RCC 7860 (cell line): Measurements from ENCODE around the gene STXBP3.
"Not testable (repeated sequence)": the region's sequence is repeated elsewhere in the genome, so short reads cannot be mapped to it uniquely, and the experiment has no call there.

Source experiments
- DNase-seq: peaks from one replicate; pipeline ENCODE4 v3.0.0-alpha.2; 2015; ENCODE audit warnings: low spot score
- FAIRE-seq: peaks from 2 replicates; lab custom pipeline; 2012; peaks lifted over from hg19 to GRCh38; lab: Jason Lieb, UNC

The STXBP3 gene

GRCh38 chr1:108746382-108747170, at the start of gene STXBP3:
Gene STXBP3 (plus strand): TSS chr1:108746674. CDS start chr1:108746738, 64 bp downstream.
- FAIRE-seq (peak; percentile 86), DNase-seq (peak; percentile 94)

DNA sequence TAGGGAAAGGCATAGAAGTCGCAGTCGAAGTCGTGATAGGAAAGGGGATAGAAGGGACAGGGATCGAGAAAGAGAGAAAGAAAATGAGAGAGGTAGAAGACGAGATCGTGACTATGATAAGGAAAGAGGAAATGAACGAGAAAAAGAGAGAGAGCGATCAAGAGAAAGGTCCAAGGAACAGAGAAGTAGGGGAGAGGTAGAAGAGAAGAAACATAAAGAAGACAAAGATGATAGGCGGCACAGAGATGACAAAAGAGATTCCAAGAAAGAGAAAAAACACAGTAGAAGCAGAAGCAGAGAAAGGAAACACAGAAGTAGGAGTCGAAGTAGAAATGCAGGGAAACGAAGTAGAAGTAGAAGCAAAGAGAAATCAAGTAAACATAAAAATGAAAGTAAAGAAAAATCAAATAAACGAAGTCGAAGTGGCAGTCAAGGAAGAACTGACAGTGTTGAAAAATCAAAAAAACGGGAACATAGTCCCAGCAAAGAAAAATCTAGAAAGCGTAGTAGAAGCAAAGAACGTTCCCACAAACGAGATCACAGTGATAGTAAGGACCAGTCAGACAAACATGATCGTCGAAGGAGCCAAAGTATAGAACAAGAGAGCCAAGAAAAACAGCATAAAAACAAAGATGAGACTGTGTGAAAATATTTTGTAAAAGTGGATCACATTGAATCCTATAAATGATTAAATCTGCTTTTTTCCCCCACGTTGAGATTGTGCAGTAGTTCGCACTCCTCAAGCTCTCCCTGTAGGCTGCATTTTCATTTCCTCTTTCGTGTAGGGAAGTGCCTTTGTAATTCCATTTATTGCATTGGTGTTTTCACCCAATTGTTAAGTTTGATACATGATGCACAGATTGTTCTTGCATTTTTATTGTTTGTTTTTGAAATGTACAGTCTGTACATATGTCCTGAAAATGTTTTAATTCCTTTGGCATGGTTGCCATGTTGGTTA, 46.8 kb upstream of the STXBP3 start:
- FAIRE-seq (no peak), DNase-seq (no peak)

GRCh38 chr1:108701176-108701849, 45.2 kb upstream of the STXBP3 start:
- DNase-seq (no peak), FAIRE-seq (no peak)

DNA sequence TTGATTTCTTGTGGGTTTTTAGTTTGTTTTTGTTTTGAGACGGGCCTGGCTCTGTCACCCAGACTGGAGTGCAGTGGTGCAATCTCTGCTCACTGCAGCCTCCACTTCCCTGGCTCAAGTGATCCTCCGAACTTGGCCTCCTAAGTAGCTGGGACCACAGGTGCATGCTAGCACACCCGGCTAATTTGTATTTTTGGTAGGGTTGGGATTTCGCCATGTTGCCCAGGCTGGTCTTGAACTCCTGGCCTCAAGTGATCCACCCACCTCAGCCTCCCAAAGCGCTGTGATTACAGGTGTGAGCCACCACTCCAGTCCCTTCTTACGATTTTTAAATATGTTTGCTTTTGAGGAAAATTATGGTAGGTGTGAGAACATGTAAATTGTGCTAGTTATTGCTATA, 44.4 kb upstream of the STXBP3 start:
- not testable (repeated sequence) for FAIRE-seq, DNase-seq

DNA sequence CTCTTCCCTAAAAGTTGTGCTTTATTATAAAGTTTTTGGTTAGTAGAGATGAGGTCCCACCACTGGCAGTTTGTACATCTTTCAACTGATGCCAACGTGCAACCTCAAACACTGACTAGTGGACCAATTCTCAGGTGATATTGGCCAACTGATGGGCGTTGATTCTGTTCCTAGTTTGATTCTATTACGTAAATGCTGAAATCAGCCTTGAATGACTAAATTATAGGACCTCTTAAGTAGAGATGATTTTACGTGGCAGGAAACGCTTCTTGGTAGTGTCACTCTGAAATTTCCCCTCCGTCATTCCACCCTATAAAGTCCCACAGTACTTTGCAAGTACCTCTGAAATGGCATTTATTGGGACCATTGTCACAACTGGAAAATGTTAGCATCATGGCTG, 42.5 kb upstream of the STXBP3 start:
- FAIRE-seq (no peak), DNase-seq (no peak)

DNA sequence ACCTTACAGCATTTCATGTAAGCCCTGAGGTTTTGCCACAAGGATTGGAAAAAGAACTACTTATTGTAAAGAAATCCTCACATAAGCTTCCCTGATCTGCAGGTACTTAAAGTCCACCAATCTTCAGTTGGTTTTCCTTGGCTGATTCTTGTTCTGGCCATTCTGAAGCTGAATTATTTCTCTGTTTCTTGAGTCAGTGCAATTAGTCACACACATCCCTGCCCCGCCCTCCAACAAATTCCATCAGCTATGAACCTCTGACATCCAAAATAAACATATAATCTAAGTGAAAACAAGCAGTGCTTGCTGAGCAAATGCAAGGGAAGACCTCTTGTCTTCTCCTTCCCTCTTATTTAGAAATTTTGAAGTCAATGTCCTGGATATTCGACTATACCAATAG, 42.0 kb upstream of the STXBP3 start:
- FAIRE-seq (no peak), DNase-seq (peak; percentile 36)

GRCh38 chr1:108706643-108707042, 39.8 kb upstream of the STXBP3 start:
- FAIRE-seq = no peak

DNA sequence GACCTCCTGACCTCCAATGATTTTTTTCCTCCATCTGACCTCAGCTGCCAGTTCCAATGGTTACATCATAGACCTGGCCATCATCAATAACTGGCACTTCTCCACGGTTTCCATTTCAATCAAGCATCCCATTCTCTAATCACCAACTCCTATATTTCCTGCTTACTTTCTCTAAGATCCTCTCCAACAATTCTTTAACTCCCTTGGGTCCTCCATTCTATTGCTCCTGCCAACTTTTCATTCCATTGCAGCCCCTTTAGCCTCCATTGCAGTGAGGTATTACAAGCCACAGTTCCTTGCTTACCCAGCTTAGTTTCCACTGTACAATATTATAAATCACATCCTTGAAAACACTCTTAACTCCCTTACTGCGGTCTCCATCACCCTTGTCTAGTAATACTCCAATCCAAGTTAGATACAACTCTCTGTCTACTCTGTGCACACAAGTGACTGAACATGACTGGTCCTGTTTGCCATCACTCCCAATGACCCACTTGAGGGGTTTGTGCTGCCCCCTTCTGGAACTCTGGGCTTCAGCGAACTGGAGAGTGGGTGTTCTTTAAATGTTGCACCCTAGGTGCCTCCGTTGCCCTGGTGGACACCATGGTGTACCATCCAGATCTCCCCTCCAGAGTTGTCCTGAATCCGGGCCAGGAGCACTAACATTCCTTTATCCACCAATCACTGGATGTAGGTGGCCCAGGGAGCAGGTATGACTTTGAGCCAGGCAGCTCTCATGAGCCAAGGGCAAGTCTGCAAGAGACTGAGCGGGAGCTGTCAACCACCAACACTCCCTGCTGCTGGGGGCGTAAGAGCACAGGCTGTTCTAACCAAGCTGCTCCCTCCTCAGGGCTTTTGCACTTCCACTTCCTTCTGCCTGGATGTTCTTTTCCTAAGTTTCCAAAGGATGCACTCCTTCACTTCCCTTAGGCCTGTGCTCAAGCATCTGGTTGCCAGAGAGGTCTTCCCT, 37.5 kb upstream of the STXBP3 start:
- DNase-seq = no peak
- FAIRE-seq = no peak

More at GRCh38 chr1:108706643-108707042, 39.8 kb upstream of the STXBP3 start:
- no peak for DNase-seq

DNA sequence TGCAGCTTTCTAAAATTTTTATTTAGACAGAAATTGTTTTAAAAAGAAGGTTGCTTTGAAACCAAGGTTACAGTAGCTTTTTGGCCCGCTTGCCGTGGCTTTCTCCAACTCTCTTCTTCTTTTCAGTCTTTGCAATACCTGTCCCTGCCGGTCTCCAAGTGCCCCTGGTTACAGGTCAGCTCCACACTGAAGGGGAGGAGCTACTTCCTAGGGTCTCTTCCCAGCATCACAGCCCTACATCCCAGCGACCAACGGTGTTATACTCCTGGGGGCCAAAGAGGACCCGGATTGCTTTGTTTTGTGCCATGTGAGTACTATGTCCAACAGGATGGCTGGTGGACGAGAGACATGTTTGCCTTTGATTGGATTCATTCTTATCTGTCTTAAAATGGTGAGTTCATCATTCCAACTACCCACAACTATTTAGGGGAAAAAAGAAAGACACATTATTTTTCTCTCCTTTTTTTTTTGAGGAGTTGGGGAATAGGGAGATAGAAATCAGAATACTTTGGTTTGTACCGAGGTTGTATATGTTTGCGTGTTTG, 33.8 kb upstream of the STXBP3 start, which contains the start of gene FNDC7:
Gene FNDC7, plus strand, starts transcription at position 303 of the 545 bp plus-strand sequence. Its CDS starts 26 bp downstream, at position 329.
- FAIRE-seq (no peak), DNase-seq (no peak)

DNA sequence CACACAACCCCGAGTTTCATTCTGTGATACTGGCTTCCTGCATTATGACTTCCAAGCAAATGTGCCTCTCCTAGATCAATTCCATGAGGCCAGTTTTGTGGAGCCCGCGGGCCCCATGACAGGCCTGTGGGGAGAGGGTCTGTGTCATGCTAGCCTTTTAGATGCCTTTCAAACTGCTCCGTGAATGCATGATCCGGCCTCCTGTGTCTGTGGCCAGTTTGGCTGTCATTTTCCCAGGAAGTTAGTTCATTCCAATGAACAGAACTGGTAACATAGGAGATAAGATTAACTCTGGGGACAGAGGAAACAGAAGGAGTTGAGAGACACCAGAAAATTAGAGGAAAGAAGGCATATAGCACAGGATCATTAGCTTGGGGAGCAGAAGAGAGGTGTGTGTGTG, 30.5 kb upstream of the STXBP3 start:
- no peak for FAIRE-seq
- DNase-seq = no peak

- FAIRE-seq (no peak), DNase-seq (no peak)
Observed at GRCh38 chr1:108716437-108717230, 29.8 kb upstream of the STXBP3 start.

DNA sequence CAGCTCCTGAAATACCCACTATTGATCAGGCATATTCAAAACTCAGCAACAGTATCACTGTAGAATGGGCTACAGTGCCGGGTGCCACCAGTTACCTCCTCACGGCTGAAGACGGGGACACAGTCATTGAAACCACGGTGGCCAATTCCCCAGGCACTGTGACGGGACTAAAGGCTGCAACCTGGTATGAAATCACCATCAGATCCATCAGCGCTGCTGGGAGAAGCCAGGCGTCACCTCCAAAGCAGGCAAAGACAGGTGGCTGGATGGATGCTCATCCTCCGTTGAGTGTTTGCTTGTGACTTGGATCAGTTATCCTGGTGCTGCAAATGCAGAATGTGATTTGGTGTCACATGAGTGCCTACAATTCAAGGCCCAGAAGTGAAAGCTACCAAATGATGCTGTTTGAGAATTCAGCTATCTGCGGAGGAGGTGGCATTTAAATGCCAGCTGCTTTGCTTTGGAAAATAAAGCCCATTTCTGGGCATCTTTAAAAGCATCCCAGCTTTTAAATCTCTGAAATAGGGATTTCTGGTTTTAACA, 28.6 kb upstream of the STXBP3 start:
- DNase-seq (no peak), FAIRE-seq (no peak)

GRCh38 chr1:108718927-108719655, 27.4 kb upstream of the STXBP3 start:
- no peak for DNase-seq
- FAIRE-seq = no peak

DNA sequence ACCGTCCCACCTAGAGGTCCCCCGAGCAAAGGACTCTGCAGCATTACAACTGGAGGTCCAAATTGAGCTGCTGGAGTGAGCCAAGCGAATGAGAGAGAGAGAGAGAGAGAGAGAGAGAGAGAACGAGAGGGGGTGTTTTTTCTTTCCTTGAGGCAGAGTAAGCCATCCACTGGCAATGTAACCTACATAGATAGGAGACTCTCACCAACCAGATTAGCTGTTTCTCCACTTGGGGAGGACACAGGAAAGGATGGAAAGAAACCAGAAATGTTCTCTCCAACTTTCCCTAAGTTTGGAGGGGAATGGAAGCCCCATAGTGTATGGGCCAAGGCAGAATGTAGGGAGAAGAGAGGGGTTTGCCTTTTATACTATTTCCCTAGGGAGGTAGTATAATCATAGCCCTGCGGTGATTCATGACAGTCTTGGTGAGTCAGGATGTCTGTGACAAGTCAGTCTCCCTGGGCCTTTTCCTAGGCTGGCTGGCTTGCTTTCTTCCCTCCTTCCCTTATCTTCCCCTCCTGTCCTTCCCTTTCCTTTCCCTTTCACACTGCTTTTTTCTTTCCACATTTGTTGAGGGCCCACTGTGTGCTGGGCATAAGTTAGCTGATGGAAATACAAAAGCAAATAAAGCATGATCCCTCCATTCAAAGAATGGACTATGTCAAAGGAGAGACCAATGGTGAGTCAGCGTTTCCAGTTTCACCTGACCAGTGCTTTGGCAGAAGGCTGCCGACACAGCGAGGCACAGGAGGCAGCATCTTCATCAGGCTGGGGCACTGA, 26.6 kb upstream of the STXBP3 start:
- FAIRE-seq = peak; percentile 65
- peak; percentile 66 for DNase-seq

GRCh38 chr1:108722292-108722691, 24.2 kb upstream of the STXBP3 start:
- no peak for DNase-seq
- no peak for FAIRE-seq

- no peak for DNase-seq
- FAIRE-seq = no peak
Observed at GRCh38 chr1:108725906-108726305, 20.6 kb upstream of the STXBP3 start.

DNA sequence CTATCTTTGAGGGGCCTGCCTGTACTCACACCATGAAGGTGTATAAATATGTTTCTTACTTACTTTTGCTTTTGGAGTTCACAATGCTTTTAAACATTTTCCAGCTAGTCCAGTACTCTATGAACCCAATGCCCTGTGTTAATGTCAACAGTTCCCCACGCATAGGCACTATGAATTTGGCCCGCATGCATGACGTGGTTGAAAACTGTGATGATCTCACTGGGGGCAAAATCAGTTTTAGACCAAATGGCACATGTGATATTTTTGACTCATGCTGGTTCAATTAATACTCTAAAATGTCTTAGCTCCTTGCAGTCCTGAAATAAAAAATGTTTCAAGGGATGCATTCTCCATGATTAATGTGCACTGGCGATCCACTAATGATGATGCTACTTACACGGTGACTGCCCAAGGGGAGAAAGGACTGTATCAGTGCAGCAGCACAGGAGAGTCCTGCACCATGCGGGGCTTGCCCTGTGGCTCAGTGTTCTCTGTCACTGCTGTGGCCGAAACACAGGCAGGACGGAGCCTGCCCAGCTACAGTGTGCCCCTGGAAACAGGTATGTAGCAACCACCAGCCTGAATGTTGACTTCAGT, 18.0 kb upstream of the STXBP3 start:
- FAIRE-seq = no peak

More for the DNA sequence above, 18.0 kb upstream of the STXBP3 start:
- DNase-seq = no peak
